ENCODE data around the gene IHH.

The IHH gene

GRCh38 chr2:219037783-219038499 lies 22.8 kb downstream of the IHH start:
- DNase-seq: no peak

GRCh38 chr2:219035942-219036341 lies 24.8 kb downstream of the IHH start:
- DNase-seq: no peak

GRCh38 chr2:219034823-219035222 lies 25.9 kb downstream of the IHH start:
- DNase-seq: no peak

- DNase-seq: no peak
Observed at GRCh38 chr2:219032051-219032745, 28.5 kb downstream of the IHH start.

GRCh38 chr2:219031005-219031738 lies 29.5 kb downstream of the IHH start:
- no peak for DNase-seq

GRCh38 chr2:219030177-219030940 lies 30.4 kb downstream of the IHH start:
- DNase-seq: no peak

GRCh38 chr2:219029829-219030165 lies 30.9 kb downstream of the IHH start:
- peak; percentile 67 for DNase-seq

GRCh38 chr2:219028996-219029828 lies 31.5 kb downstream of the IHH start:
- no peak for DNase-seq

GRCh38 chr2:219028141-219028540 lies 32.6 kb downstream of the IHH start:
- DNase-seq: no peak

- DNase-seq: no peak
Observed at GRCh38 chr2:219027511-219028055, 33.1 kb downstream of the IHH start.

GRCh38 chr2:219026946-219027345 lies 33.8 kb downstream of the IHH start:
- DNase-seq: no peak

GRCh38 chr2:219025637-219026585 lies 34.8 kb downstream of the IHH start:
- DNase-seq: no peak

GRCh38 chr2:219024059-219024458 lies 36.7 kb downstream of the IHH start:
- DNase-seq: no peak

- DNase-seq: no peak
Observed at GRCh38 chr2:219023045-219023605, 37.6 kb downstream of the IHH start.

- DNase-seq: no peak
Observed at GRCh38 chr2:219022616-219023015, 38.1 kb downstream of the IHH start.

GRCh38 chr2:219022041-219022440 lies 38.7 kb downstream of the IHH start:
- no peak for DNase-seq

GRCh38 chr2:219021591-219021990 lies 39.1 kb downstream of the IHH start:
- no peak for DNase-seq

- DNase-seq: no peak
Observed at GRCh38 chr2:219020604-219021365, 39.9 kb downstream of the IHH start.

- no peak for DNase-seq
Observed at GRCh38 chr2:219019436-219019835, 41.3 kb downstream of the IHH start.

GRCh38 chr2:219018726-219019125 lies 42.0 kb downstream of the IHH start:
- no peak for DNase-seq
